MM.1S (cell line): Measurements from ENCODE around the gene EPX.

Experiments
- EZH2phosphoT487 ChIP-seq: fragments of 300-600 bp; sonication (generic); IDR thresholded peaks from 2 replicates; pipeline ENCODE4 v1.6.1; 2018; ENCODE audit warnings: antibody characterized with exemption, low read length
- TF ChIP-seq, protein P1 (sequence below): fragments of 300-600 bp; sonication (generic); IDR thresholded peaks from 2 replicates; pipeline ENCODE4 v1.5.1; 2016; ENCODE audit warnings: antibody characterized with exemption, low read length, mixed read lengths

DNA sequence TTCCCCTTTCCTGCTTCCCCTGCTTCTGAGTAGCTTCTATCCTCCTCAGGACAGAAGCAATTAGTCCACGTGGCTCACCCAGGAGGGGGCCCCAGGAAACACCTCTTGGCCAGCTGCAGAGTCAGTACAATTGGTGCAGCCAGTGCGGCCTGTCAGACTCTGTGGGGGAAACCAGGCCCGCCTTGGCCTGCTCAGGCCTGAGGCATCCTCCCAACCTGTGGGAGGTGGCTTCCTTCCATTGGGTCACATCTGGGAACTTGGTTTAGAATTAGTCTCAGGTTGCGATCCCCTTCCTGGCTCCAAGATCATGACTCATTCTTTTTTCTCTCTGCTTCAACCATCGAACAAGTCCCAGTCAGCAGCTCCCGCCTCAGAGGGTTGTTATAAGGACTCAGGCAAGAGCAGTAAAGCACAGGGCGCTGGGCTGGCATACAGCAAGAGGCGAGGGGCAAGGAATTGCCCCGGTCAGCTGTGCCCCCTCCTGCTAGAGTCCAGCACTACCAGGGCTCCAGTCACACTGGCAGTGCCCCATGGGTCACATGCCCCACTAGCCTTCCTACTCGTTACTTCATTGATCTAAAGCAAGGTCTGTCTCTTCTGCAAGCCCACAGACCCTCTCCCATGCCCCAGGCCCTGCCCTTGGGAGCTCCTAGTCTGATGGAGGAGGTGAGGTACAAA, 8.1 kb upstream of the EPX start:
- TF ChIP-seq, protein P1, sequence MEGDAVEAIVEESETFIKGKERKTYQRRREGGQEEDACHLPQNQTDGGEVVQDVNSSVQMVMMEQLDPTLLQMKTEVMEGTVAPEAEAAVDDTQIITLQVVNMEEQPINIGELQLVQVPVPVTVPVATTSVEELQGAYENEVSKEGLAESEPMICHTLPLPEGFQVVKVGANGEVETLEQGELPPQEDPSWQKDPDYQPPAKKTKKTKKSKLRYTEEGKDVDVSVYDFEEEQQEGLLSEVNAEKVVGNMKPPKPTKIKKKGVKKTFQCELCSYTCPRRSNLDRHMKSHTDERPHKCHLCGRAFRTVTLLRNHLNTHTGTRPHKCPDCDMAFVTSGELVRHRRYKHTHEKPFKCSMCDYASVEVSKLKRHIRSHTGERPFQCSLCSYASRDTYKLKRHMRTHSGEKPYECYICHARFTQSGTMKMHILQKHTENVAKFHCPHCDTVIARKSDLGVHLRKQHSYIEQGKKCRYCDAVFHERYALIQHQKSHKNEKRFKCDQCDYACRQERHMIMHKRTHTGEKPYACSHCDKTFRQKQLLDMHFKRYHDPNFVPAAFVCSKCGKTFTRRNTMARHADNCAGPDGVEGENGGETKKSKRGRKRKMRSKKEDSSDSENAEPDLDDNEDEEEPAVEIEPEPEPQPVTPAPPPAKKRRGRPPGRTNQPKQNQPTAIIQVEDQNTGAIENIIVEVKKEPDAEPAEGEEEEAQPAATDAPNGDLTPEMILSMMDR, result no peak
- TF ChIP-seq EZH2phosphoT487, result no peak
